ENCODE data around the gene KRT7.

KRT7 gene

DNA sequence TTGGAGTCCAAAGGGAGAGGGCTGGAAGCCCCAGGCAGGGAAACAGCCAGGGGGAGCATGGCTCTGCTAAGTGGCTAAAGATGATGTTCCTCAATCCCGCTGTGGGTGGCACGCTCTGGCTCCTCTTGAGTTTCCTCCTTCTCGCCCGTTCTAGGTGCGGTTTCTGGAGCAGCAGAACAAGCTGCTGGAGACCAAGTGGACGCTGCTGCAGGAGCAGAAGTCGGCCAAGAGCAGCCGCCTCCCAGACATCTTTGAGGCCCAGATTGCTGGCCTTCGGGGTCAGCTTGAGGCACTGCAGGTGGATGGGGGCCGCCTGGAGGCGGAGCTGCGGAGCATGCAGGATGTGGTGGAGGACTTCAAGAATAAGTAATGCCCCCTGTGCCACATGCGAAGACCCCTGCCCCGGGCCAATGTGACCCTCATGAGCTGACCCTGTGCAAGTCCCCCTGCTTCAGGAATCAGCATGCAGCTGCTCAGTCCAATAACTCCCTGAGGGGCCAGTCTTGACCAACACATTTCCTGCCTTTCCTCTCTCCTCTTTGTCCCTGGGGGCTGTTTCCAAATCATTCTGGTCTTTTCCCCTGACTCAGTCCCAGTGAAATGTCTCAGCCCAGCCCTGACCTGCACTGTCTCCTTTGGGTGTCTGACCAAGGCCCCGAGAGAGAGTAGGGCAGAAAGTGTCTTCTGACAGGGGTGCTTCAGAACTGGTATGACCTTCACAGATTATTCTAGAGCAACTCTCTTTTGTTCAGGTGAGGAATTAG, 2.1 kb downstream of the KRT7 start:
- Histone ChIP-seq H3K4me3 (ENCODE audit: low read length) (no peak overlapping the region), H3K27me3 (replicated peaks; ENCODE audit: insufficient read depth, low read length) (peaks cover 55% of the 10 kb centered on the region), H3K36me3 (replicated peaks; ENCODE audit: insufficient read depth, low read length) (no peaks in the 10 kb centered on the region), H3K27ac (ENCODE audit: low read length) (no peak overlapping the region), H3K9ac (ENCODE audit: low read length) (no peak overlapping the region), H4K20me1 (ENCODE audit: insufficient read depth, low read length) (no peaks in the 10 kb centered on the region), H3F3A (ENCODE audit: insufficient read depth, low read length) (no peaks in the 10 kb centered on the region), H3K9me3 (replicated peaks; ENCODE audit: insufficient read depth, low read length) (no peaks in the 10 kb centered on the region), H3K9me2 (replicated peaks; ENCODE audit: insufficient read depth, low read length) (no peaks in the 10 kb centered on the region), H3K79me2 (ENCODE audit: low read length) (no peaks in the 10 kb centered on the region), H3K4me1 (ENCODE audit: low read length) (no peaks in the 10 kb centered on the region), H2AFZ (ENCODE audit: low read length) (no peak overlapping the region), H3K4me2 (ENCODE audit: low read depth, low read length) (no peak overlapping the region)
- TF ChIP-seq EZH2phosphoT487 (IDR thresholded peaks at IDR 0.05; ENCODE audit: low read length) (no peak), EZH2 (optimal IDR thresholded peaks at IDR 0.05; ENCODE audit: low read depth, low read length) (no peak)
- TF ChIP-seq, protein P1, sequence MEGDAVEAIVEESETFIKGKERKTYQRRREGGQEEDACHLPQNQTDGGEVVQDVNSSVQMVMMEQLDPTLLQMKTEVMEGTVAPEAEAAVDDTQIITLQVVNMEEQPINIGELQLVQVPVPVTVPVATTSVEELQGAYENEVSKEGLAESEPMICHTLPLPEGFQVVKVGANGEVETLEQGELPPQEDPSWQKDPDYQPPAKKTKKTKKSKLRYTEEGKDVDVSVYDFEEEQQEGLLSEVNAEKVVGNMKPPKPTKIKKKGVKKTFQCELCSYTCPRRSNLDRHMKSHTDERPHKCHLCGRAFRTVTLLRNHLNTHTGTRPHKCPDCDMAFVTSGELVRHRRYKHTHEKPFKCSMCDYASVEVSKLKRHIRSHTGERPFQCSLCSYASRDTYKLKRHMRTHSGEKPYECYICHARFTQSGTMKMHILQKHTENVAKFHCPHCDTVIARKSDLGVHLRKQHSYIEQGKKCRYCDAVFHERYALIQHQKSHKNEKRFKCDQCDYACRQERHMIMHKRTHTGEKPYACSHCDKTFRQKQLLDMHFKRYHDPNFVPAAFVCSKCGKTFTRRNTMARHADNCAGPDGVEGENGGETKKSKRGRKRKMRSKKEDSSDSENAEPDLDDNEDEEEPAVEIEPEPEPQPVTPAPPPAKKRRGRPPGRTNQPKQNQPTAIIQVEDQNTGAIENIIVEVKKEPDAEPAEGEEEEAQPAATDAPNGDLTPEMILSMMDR (IDR thresholded peaks at IDR 0.05; ENCODE audit: low read length): no peak
- no peak for DNase-seq

DNA sequence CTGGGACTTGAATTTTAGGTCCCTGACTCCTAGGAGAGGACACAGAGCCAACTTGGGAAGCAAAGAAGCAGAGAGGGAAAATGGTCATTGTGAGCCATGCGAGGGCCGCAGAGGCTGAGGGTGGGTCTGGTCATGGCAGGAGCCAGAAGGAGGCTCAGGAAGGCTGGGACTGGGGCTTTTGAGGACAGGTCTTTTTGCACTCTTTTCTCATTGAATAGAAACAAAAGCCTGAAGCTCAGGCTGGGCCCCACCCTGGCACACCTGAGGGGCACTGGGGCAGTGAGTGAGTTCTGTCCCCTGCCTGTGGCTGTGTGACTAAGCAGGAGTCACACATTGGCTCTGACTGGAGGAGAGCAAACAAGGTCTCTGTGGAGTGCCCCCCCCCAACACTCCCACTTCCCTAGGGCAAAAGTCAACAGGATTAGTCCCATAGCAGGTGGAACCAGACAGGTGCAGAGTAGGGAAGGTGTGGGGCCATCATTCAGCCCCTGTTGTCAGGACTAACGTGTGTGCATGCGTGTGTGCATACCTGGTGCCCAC, 2.8 kb downstream of the KRT7 start:
- Histone ChIP-seq H3F3A (ENCODE audit: insufficient read depth, low read length) (no peaks in the 10 kb centered on the region), H3K79me2 (ENCODE audit: low read length) (no peaks in the 10 kb centered on the region), H3K36me3 (replicated peaks; ENCODE audit: insufficient read depth, low read length) (no peaks in the 10 kb centered on the region), H3K4me3 (ENCODE audit: low read length) (no peak overlapping the region), H3K9me2 (replicated peaks; ENCODE audit: insufficient read depth, low read length) (no peaks in the 10 kb centered on the region), H3K27ac (ENCODE audit: low read length) (no peak overlapping the region), H3K9me3 (replicated peaks; ENCODE audit: insufficient read depth, low read length) (no peaks in the 10 kb centered on the region), H3K4me2 (ENCODE audit: low read depth, low read length) (no peak overlapping the region), H3K4me1 (ENCODE audit: low read length) (no peaks in the 10 kb centered on the region), H4K20me1 (ENCODE audit: insufficient read depth, low read length) (no peaks in the 10 kb centered on the region), H3K27me3 (replicated peaks; ENCODE audit: insufficient read depth, low read length) (peaks cover 48% of the 10 kb centered on the region), H2AFZ (ENCODE audit: low read length) (no peak overlapping the region), H3K9ac (ENCODE audit: low read length) (no peak overlapping the region)
- no peak for DNase-seq
- TF ChIP-seq, protein P1 (IDR thresholded peaks at IDR 0.05; ENCODE audit: low read length): no peak
- TF ChIP-seq EZH2phosphoT487 (IDR thresholded peaks at IDR 0.05; ENCODE audit: low read length): no peak
- TF ChIP-seq EZH2 (optimal IDR thresholded peaks at IDR 0.05; ENCODE audit: low read depth, low read length): no peak

DNA sequence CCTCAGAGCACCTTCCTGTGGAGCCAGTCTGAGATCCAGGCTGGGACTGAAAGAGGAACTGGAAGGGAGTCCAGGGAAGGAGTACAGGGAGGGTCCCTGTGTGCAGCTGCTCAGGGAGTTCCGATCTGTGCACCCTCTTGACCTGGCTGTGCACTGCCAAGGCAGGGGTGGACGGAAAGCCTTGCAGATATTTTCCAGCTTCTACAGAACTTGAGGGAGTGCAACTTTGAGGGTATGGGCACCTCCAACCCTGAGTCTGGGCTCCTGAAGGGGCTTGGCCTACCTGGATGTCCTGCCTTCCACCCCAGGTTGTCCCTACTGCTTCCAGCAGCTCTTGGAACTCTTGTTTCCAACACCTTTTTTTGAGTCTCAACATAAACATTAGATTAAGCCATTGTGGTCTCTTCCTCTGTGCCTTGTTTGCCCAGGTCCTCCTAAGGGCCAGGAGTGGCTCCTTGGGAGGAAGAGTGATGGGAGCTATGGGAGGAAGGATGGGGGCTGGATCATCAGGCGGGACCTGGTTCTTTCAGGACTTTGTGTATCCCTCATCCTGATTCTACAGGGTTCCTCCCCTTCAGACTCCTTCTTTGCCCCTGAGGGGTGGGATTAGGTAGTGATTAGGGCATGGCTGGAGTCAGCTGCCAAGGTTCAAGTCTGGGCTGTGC, 3.5 kb downstream of the KRT7 start:
- H3K36me3 ChIP-seq (replicated peaks; ENCODE audit: insufficient read depth, low read length): no peaks in the 10 kb centered on the region
- no peaks in the 10 kb centered on the region for H3K9me2 ChIP-seq (replicated peaks; ENCODE audit: insufficient read depth, low read length)
- H4K20me1 ChIP-seq (ENCODE audit: insufficient read depth, low read length): no peaks in the 10 kb centered on the region
- H3K27me3 ChIP-seq (replicated peaks; ENCODE audit: insufficient read depth, low read length): peaks cover 43% of the 10 kb centered on the region
- H2AFZ ChIP-seq (ENCODE audit: low read length): no peak overlapping the region
- H3K4me2 ChIP-seq (ENCODE audit: low read depth, low read length): no peak overlapping the region
- H3K79me2 ChIP-seq (ENCODE audit: low read length): no peaks in the 10 kb centered on the region
- H3K9me3 ChIP-seq (replicated peaks; ENCODE audit: insufficient read depth, low read length): no peaks in the 10 kb centered on the region
- no peak for DNase-seq
- no peak overlapping the region for H3K27ac ChIP-seq (ENCODE audit: low read length)
- H3K4me1 ChIP-seq (ENCODE audit: low read length): no peaks in the 10 kb centered on the region
- no peak overlapping the region for H3K9ac ChIP-seq (ENCODE audit: low read length)
- TF ChIP-seq EZH2phosphoT487 (IDR thresholded peaks at IDR 0.05; ENCODE audit: low read length) (no peak), EZH2 (optimal IDR thresholded peaks at IDR 0.05; ENCODE audit: low read depth, low read length) (no peak)
- TF ChIP-seq, protein P1 (IDR thresholded peaks at IDR 0.05; ENCODE audit: low read length): no peak
- H3F3A ChIP-seq (ENCODE audit: insufficient read depth, low read length): no peaks in the 10 kb centered on the region
- H3K4me3 ChIP-seq (ENCODE audit: low read length): no peak overlapping the region
